GM23338 (cell line): Measurements from ENCODE around the gene MLST8.

Source experiments
- CREB1 ChIP-seq: fragments of 250-450 bp; sonication (Bioruptor Pico); IDR thresholded peaks from 2 replicates; pipeline ENCODE4 v1.5.0; 2020; ENCODE audit warnings: low read depth, mild to moderate bottlenecking, moderate library complexity
- EZH2 ChIP-seq: fragments of 200-600 bp; sonication (generic); IDR thresholded peaks from one replicate; pipeline ENCODE4 v1.8.0; 2017; ENCODE audit warnings: antibody characterized with exemption, mild to moderate bottlenecking, low read depth; ENCODE audit not compliant: unreplicated experiment
- EZH2phosphoT487 ChIP-seq: fragments of 200-600 bp; sonication (generic); IDR thresholded peaks from one replicate; pipeline ENCODE4 v1.8.1; 2018; ENCODE audit warnings: antibody characterized with exemption; ENCODE audit not compliant: unreplicated experiment
- POLR2AphosphoS5 ChIP-seq: IDR thresholded peaks from 2 replicates; pipeline ENCODE4 v1.6.1; 2016; ENCODE audit warnings: antibody characterized with exemption, low read depth
- REST ChIP-seq: IDR thresholded peaks from one replicate; pipeline ENCODE4 v1.6.1; 2018; ENCODE audit warnings: antibody characterized with exemption; ENCODE audit not compliant: unreplicated experiment
- ZNF114 ChIP-seq: fragments of 250-450 bp; sonication (Bioruptor Pico); IDR thresholded peaks from 2 replicates; pipeline ENCODE4 v1.5.0; 2020; ENCODE audit warnings: mild to moderate bottlenecking, moderate library complexity
- TF ChIP-seq, protein P1 (sequence below), 2 experiments: fragments of 200-600 bp in 1 of 2; sonication (generic) in 1 of 2; conservative IDR thresholded peaks; 2 replicates each; pipeline versions ENCODE4 v1.5.1 to v1.6.1; 2016 to 2017; ENCODE audit warnings: antibody characterized with exemption in 2 of 2, low read depth in 2 of 2, mild to moderate bottlenecking in 2 of 2, moderate library complexity in 1 of 2

- TF ChIP-seq, protein P1, sequence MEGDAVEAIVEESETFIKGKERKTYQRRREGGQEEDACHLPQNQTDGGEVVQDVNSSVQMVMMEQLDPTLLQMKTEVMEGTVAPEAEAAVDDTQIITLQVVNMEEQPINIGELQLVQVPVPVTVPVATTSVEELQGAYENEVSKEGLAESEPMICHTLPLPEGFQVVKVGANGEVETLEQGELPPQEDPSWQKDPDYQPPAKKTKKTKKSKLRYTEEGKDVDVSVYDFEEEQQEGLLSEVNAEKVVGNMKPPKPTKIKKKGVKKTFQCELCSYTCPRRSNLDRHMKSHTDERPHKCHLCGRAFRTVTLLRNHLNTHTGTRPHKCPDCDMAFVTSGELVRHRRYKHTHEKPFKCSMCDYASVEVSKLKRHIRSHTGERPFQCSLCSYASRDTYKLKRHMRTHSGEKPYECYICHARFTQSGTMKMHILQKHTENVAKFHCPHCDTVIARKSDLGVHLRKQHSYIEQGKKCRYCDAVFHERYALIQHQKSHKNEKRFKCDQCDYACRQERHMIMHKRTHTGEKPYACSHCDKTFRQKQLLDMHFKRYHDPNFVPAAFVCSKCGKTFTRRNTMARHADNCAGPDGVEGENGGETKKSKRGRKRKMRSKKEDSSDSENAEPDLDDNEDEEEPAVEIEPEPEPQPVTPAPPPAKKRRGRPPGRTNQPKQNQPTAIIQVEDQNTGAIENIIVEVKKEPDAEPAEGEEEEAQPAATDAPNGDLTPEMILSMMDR (conservative IDR thresholded peaks at IDR 0.05; ENCODE audit: low read depth in 2 of 2) = no peak
- TF ChIP-seq EZH2phosphoT487 (no peak), EZH2 (no peak), POLR2AphosphoS5 (no peak), ZNF114 (CRISPR knock-in tag) (no peak), CREB1 (no peak), REST (no peak)
Observed at GRCh38 chr16:2207872-2208271, 2.6 kb downstream of the MLST8 start.
